Lung (tissue), 12 donors: ENCODE results near the gene SLC30A9. TPM values are rescaled to one million over a fixed set of nuclear protein-coding genes. Genes with fewer than 3 reads are reported as not detected.

Experiments used
- ATAC-seq: fragments of 200-7000 bp; cut with Tn5 transposase; one replicate; pipeline ENCODE4 v1.9.1; 2020; ENCODE audit warnings: moderate number of reproducible peaks; ENCODE audit not compliant: insufficient read depth, low FRiP score
- DNase-seq, 3 donors: peaks; one replicate each; pipeline ENCODE4 v3.0.0-alpha.2; 2013 to 2017
- H3K27ac ChIP-seq, 2 donors: one replicate each; pipeline ENCODE4 v1.5.1; 2013; ENCODE audit warnings: mild to moderate bottlenecking in 2 of 2, moderate library complexity in 2 of 2, control low read depth in 1 of 2, inconsistent platforms in 1 of 2, low read depth in 1 of 2, low read length in 1 of 2
- H3K27me3 ChIP-seq, 3 donors: one replicate each; pipeline ENCODE4 v1.5.1; 2013; ENCODE audit warnings: low read length in 2 of 3; ENCODE audit not compliant: control insufficient read depth in 3 of 3, insufficient read depth in 3 of 3
- H3K36me3 ChIP-seq, 4 donors: one replicate each; pipeline ENCODE4 v1.5.1; 2013; ENCODE audit warnings: low read length in 4 of 4, mild to moderate bottlenecking in 1 of 4, moderate library complexity in 1 of 4; ENCODE audit not compliant: control insufficient read depth in 4 of 4, insufficient read depth in 4 of 4
- H3K4me1 ChIP-seq, 5 donors: one replicate each; pipeline ENCODE4 v1.5.1; 2013; ENCODE audit warnings: low read length in 5 of 5, mild to moderate bottlenecking in 2 of 5, moderate library complexity in 1 of 5; ENCODE audit not compliant: control insufficient read depth in 5 of 5, insufficient read depth in 5 of 5
- H3K4me3 ChIP-seq: one replicate; pipeline ENCODE4 v1.5.1; 2013; ENCODE audit warnings: mild to moderate bottlenecking, control low read depth, moderate library complexity
- H3K9ac ChIP-seq, 2 donors: one replicate each; pipeline ENCODE4 v1.5.1; 2013; ENCODE audit warnings: low read length in 2 of 2, control low read depth in 1 of 2; ENCODE audit not compliant: insufficient read depth in 1 of 2
- H3K9me3 ChIP-seq, 4 donors: one replicate each; pipeline ENCODE4 v1.5.1; 2013; ENCODE audit warnings: low read length in 3 of 4, mild to moderate bottlenecking in 1 of 4, moderate library complexity in 1 of 4; ENCODE audit not compliant: control insufficient read depth in 4 of 4, insufficient read depth in 3 of 4
- CTCF ChIP-seq: IDR thresholded peaks from 2 replicates; pipeline ENCODE4 v1.5.1; 2012; ENCODE audit warnings: mild to moderate bottlenecking; ENCODE audit errors: control extremely low read depth, extremely low read depth
- WGBS, 2 donors: extraction: QIAGEN DNeasy Blood & Tissue Kit; methylation state at CpG; one replicate each; pipeline ENCODE4 v1.1.7; 2013; 5-methylcytosine and 5-hydroxymethylcytosine counted together
- polyA plus RNA-seq, 2 donors: library from polyadenylated mRNA; stranded (reverse); fragments of 200-250 nt; gene quantifications; one replicate each; pipeline ENCODE4 v1.2.1, GENCODE V29; 2013
- total RNA-seq, 2 donors: library from RNA; depleted of rRNA in 1 of 2; stranded (reverse); fragments of >200 nt in 1 of 2; gene quantifications; one replicate each; pipeline ENCODE4 v1.2.1, GENCODE V29; 2014 to 2021
- donor health status: control.
- donor health status: control.
- donor health status: Bipolar disorder and iron deficiency.
- donor health status: healthy.
- donor health status: DM: yes; HTN: yes; CAD: no.

Gene SLC30A9
- total and polyA plus RNA-seq, 4 donors = 12.3 to 68.5 (median 35.0) TPM

GRCh38 chr4:42066402-42066801 lies 76.1 kb downstream of the SLC30A9 start:
- Histone ChIP-seq H3K9ac (no peak overlapping the region), H3K36me3 (peaks cover 9 to 20% (median 14%) of the 10 kb centered on the region in 4 donors), H3K4me1 (no peaks in the 10 kb centered on the region), H3K27ac (no peak overlapping the region), H3K27me3 (no peaks in the 10 kb centered on the region), H3K4me3 (no peak overlapping the region), H3K9me3 (no peaks in the 10 kb centered on the region)
- ATAC-seq (no peak), DNase-seq (peak in 1 of 3 donors; percentile 25)
- 69 to 93% methylated on average over 2 of the region's 2 CpGs for WGBS, 2 donors
- TF ChIP-seq CTCF = no peak

- peaks cover 9 to 20% (median 14%) of the 10 kb centered on the region in 4 donors for H3K36me3 ChIP-seq
- DNase-seq (no peak), ATAC-seq (no peak)
- no peaks in the 10 kb centered on the region for H3K9me3 ChIP-seq
- WGBS, 2 donors = 35 to 51% methylated on average over 2 of the region's 2 CpGs
- H3K27ac ChIP-seq = no peak overlapping the region
- H3K4me3 ChIP-seq = no peak overlapping the region
- H3K9ac ChIP-seq = no peak overlapping the region
- H3K27me3 ChIP-seq = no peaks in the 10 kb centered on the region
- H3K4me1 ChIP-seq = no peaks in the 10 kb centered on the region
- no peak for TF ChIP-seq CTCF
Observed at GRCh38 chr4:42067264-42067663, 76.9 kb downstream of the SLC30A9 start.

- TF ChIP-seq CTCF = no peak
- peaks cover 2 to 17% (median 9%) of the 10 kb centered on the region in 4 donors for H3K36me3 ChIP-seq
- 90 to 92% methylated on average over 4 of the region's 4 CpGs for WGBS, 2 donors
Observed at GRCh38 chr4:42070463-42070862, 80.1 kb downstream of the SLC30A9 start.

GRCh38 chr4:42074294-42074693 lies 84.0 kb downstream of the SLC30A9 start:
- DNase-seq (no peak), ATAC-seq (no peak)
- H3K27me3 ChIP-seq = no peaks in the 10 kb centered on the region
- H3K36me3 ChIP-seq = peaks cover 0 to 10% (median 8%) of the 10 kb centered on the region in 4 donors
- no peak overlapping the region for H3K4me3 ChIP-seq
- no peaks in the 10 kb centered on the region for H3K4me1 ChIP-seq
- H3K9ac ChIP-seq = no peak overlapping the region
- H3K27ac ChIP-seq = no peak overlapping the region
- no peak for TF ChIP-seq CTCF
- 93 to 100% methylated on average over 1 of the region's 1 CpG for WGBS, 2 donors
- no peaks in the 10 kb centered on the region for H3K9me3 ChIP-seq

More at GRCh38 chr4:42070463-42070862, 80.1 kb downstream of the SLC30A9 start:
- H3K4me3 ChIP-seq = no peak overlapping the region
- DNase-seq = no peak
- no peaks in the 10 kb centered on the region for H3K27me3 ChIP-seq
- no peaks in the 10 kb centered on the region for H3K4me1 ChIP-seq
- no peak overlapping the region for H3K27ac ChIP-seq
- no peaks in the 10 kb centered on the region for H3K9me3 ChIP-seq
- no peak for ATAC-seq
- H3K9ac ChIP-seq = no peak overlapping the region
